CD4-positive, alpha-beta T cell treated with Interleukin-1 beta for 1 hour (primary cell): ENCODE measurements around the gene CSNK1G1.

ENCODE experiments used
- DNase-seq, 2 donors: peaks; one replicate each; pipeline ENCODE4 v3.0.0-alpha.2; 2020 to 2022

The CSNK1G1 gene

DNA sequence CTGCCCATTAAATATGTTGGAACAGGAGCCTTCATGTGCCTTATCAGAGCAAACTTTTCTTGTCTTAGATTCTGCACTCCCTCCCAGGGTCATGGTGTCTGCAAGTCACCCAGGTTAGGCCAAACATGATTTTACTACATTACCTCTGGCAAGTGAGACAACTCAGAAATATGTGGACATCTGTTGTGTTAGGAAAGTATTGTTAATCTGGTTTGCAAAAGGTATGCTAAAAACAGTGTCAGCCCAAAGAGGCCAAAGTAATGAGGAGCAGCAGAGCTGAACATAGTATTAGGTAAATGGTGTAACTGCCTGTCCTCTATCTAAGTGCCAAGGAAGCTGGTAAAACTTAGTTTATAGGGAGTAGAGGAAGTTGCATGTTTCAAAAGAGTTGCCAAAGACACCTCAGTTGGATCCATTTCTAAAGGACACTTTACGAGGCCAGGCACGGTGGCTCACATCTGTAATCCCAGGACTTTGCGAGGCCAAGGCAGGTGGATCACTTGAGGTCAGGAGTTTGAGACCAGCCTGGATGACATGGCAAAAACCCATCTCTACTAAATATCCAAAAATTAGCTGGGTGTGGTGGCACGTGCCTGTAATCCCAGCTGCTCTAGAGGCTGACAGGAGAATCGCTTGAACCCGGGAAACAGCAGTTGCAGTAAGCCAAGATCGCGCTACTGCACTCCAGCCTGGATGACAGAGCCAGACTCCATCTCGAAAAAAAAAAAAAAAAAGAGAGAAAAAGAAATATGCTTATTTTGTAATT is 170.6 kb downstream of the CSNK1G1 start:
- no peak for DNase-seq

DNA sequence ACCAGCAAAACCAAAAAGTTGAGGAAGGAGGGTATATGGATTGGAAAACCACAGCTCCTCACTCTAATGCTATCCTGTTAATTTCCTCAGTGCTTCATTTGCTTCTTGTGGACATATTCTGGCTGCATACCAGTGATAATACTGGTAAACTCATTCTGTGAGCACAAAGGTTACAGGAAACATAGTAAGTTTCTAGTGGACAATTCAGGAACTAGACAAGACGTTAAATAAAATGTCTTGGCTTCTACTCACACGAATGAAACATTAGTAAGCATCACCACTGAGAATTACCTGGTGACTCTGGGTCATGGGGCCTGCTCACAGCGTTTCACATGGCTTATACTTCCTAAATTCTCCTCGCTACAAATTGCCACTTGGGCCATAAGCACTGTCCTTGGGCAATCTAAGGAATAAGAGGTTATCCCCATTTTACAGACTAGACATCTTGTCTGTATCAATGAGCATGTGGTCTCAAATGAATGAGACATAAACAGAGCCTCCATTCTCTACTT is 173.1 kb downstream of the CSNK1G1 start:
- no peak for DNase-seq

- peak in 1 of 2 donors; percentile 73 for DNase-seq
These were observed 175.6 kb downstream of the CSNK1G1 start for GRCh38 chr15:64180235-64180824.

- DNase-seq, result no peak
These were observed 189.7 kb downstream of the CSNK1G1 start for GRCh38 chr15:64166102-64166890.

DNA sequence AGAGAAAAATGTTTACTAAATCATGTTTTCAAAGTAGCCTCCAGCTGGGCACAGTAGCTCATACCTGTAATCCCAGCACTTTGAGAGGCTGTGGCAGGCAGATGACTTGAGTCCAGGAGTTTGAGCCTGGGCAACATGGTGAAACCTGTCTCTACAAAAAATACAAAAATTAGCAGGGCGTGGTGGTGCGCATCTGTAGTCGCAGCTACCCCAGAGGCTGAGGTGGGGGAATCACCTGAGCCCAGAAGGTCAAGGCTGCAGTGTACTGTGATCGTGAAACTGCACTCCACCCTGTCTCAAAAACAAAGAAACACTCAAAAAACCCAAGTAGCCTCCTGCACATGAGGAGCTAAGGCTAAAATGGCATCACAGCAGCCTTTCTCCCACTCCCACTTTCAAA is 191.5 kb downstream of the CSNK1G1 start:
- no peak for DNase-seq

DNA sequence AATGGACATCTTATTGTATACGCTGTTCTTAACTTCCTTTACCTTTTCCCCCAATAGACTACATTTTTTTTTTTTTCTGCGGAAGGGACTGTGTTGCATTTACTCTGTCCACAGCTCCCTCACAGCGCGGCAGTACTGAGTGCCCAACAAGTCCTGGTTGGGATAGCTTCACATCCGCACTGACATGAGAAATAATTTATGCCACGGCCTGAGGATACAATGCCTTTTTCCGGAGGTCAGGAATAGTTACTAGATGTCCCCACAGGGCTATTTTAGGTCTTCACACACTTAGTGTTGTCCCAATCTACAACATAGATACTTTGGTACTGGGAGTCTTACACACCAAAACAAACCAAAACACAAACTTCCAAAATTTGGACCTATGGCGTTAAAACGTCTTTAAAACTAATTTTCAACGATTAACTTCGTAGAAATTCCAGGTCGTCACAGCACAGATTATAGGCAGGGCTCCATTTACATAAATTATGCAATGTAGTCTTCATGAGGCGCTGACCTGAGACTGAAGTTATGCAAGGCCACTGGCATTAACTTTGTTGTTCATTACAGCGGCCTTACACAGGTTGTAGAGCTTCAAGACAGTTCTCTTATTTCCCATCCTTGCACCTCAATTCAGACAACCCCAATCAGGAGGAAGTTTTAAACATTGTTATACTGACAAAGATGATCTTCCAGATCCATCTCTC is 192.2 kb downstream of the CSNK1G1 start:
- DNase-seq, result no peak

GRCh38 chr15:64162869-64163658 is 192.9 kb downstream of the CSNK1G1 start, which contains the start of gene PPIB:
TSS of gene PPIB (minus strand) at chr15:64163022. CDS start at chr15:64162986, 36 bp downstream.
- DNase-seq, result peak; percentile 97

GRCh38 chr15:64162478-64162868 is 193.5 kb downstream of the CSNK1G1 start:
- no peak for DNase-seq

DNA sequence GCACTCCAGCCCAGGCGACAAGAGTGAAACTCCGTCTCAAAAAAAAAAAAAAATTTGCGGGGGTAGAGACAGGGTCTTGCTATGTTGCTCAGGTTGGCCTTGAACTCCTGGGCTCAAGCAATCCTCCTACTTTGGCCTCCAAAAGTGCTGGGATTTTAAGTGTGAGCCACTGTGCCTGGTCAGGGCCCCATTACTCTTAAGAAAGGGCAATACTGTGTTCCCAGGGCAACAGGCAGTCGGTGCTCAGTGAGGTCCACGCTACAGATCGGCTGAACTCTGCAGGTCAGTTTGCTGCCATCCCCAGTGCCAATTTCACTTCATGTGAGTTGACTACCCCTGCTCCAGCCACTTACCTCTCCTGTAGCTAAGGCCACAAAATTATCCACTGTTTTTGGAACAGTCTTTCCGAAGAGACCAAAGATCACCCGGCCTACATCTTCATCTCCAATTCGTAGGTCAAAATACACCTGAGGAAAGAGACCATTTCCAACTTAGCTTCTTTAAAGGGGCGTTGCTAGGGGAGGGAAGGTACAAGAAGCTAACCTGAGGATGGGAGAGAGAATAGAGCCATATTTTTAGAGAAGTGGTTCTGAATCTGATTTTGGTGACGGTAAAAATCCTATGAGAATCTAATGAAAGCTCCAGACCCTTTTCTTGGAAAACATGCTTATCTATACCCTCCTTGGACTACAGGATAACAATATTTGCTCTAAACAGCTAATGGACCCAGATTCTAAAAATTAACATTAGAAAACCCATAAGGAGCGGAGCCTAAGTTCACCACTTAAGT is 194.1 kb downstream of the CSNK1G1 start:
- no peak for DNase-seq

DNA sequence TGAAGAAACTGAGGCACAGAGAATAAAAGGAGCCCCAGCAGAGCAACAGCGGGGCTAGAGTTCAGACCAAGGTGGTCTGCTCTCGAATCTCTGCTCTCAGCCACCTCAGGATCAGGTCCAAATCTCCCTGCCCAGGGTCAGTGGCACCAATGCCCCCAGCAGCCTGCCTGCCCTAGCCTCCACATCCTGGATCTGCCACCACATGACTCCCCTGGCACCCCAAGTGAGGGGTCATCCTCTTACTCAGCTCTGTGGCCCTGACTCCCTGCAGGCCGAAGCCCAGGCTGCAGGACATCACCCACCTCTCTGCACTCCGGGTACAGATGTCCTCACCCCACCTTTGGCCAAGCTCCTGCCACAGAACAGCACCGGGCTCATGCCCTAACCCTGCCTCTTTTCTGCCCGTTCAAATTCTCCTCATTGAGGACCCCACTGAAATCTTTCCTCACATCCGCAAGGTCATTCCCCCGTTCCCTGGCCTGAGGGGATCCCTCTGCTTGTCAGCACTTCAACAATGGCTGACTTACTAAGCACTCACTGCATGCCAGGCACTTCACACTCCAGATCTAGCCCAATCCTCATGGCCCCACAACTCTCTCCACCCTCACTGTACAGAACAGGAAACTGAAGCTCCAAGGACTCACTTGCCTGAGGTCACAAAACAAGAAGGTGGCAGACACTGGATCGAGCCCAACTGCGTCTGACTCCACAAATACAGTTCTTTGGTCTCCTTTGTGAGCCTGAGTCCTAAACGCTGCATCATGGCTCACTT is 197.4 kb downstream of the CSNK1G1 start:
- no peak for DNase-seq

DNA sequence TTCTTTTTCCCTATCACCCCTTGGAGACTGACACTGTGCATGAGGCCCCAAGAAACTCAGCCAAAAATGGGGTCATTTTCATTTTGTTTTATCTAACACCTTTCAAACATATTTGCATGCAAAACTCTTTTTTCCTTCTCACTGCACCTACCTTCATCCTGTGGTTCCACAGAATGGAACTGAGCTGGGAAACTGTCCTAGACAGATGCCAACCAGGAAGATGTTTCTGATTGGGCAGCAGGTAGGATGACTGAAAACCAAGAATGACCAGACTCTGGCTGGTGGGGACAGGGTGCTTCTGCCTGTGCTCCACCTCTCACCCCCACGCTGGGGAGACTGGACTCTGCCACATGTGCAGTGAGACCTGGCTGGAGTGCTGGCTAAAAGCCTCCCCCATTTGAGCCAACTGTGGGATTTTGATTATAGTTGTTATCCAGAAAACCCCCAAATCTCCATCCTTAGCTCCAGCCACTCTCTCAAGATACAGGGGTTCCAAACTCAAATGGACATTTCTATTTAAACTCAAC is 198.3 kb downstream of the CSNK1G1 start:
- no peak for DNase-seq

GRCh38 chr15:64156652-64157331 is 199.2 kb downstream of the CSNK1G1 start:
- no peak for DNase-seq

- DNase-seq, result no peak
These were observed 199.9 kb downstream of the CSNK1G1 start for GRCh38 chr15:64155802-64156651.

- DNase-seq, result peak; percentile 90 to 92
These were observed 202.2 kb downstream of the CSNK1G1 start for GRCh38 chr15:64153480-64154367.

DNA sequence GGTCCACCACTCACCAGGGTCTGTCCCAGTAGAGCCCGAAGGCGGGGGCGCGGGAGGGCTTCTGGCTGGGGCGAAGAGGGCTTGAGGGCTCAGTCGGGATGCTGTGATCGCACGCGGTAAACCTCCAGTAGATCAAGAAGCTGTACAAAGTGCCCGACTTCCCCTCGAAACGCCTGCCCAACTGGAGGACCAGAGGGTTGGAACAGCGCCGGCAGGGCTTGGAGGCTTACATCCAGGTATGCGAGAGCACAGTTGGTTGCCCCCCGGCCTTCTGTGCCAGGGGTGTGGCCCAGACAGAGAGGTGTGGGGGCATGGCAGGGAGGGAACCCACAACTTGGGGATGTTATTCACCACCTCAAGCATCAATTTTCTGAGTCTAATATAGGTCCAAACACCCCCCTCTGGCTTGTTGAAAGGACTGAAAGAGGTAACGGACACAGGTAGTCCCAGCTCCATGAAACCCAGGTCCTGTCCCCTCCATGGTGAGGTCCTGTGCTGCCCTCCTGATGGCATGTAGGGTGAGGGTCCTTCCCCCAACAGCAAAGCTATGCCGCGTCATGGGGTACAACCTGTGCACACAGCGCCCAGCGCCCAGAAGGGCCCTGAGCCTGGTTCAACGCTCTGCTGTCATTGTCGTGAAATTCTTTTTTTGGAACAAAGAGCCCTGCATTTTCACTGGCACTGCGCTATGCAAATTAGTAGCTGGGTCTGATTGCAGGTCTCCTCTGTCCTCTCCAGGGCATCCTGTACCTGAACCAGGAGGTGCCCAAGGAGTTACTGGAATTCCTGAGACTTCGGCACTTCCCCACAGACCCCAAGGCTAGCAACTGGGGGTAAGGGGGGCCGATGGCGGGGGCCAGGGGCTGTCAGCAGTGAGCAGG is 203.2 kb downstream of the CSNK1G1 start:
- peak in 1 of 2 donors; percentile 21 for DNase-seq
